ENCODE measurements around the gene SLC25A10. TPM values are rescaled to one million over a fixed set of nuclear protein-coding genes. Genes with fewer than 3 reads are reported as not detected.

The SLC25A10 gene
- polyA plus RNA-seq, 1 donor, result 42.2 TPM

- Histone ChIP-seq H3K36me3 (ENCODE audit: control insufficient read depth, insufficient read depth, low read length) (peaks cover 90% of the 10 kb centered on the region), H3K27me3 (ENCODE audit: control insufficient read depth, insufficient read depth, low read length) (no peaks in the 10 kb centered on the region), H3K4me1 (ENCODE audit: control insufficient read depth, insufficient read depth, low read length) (peaks cover 3% of the 10 kb centered on the region), H3K9me3 (ENCODE audit: control insufficient read depth, low read depth, low read length) (peaks cover 8% of the 10 kb centered on the region), H3K4me3 (ENCODE audit: low read length) (no peak overlapping the region), H3K27ac (ENCODE audit: low read length) (no peak overlapping the region)
- no peak for DNase-seq
- WGBS (ENCODE audit: insufficient coverage, low lambda C conversion rate), result no CpG with 5 or more reads among the region's 6 CpGs
Observed at GRCh38 chr17:81695211-81695610, 16.9 kb upstream of the SLC25A10 start.

DNA sequence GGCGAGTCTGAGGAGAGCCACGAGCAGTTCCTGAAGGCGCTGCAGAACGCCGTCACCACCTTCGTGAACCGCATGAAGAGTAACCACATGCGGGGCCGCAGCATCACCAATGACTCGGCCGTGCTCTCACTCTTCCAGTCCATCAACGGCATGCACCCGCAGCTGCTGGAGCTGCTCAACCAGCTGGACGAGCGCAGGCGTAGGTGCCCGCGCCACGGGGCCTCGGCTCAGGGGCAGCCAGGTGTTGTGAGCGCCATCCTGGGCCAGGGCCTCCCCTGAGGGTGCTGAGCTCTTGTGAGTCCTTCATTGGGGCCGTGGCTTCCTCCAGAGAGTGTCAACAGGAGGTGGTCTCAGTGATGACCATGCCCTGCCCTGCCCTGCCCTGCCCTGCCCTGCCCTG, 16.3 kb upstream of the SLC25A10 start:
- WGBS (ENCODE audit: insufficient coverage, low lambda C conversion rate), result no CpG with 5 or more reads among the region's 22 CpGs
- peaks cover 8% of the 10 kb centered on the region for H3K9me3 ChIP-seq (ENCODE audit: control insufficient read depth, low read depth, low read length)
- no peak for DNase-seq
- peaks cover 90% of the 10 kb centered on the region for H3K36me3 ChIP-seq (ENCODE audit: control insufficient read depth, insufficient read depth, low read length)
- H3K27ac ChIP-seq (ENCODE audit: low read length), result no peak overlapping the region
- no peak overlapping the region for H3K4me3 ChIP-seq (ENCODE audit: low read length)
- no peaks in the 10 kb centered on the region for H3K27me3 ChIP-seq (ENCODE audit: control insufficient read depth, insufficient read depth, low read length)
- H3K4me1 ChIP-seq (ENCODE audit: control insufficient read depth, insufficient read depth, low read length), result peaks cover 6% of the 10 kb centered on the region

DNA sequence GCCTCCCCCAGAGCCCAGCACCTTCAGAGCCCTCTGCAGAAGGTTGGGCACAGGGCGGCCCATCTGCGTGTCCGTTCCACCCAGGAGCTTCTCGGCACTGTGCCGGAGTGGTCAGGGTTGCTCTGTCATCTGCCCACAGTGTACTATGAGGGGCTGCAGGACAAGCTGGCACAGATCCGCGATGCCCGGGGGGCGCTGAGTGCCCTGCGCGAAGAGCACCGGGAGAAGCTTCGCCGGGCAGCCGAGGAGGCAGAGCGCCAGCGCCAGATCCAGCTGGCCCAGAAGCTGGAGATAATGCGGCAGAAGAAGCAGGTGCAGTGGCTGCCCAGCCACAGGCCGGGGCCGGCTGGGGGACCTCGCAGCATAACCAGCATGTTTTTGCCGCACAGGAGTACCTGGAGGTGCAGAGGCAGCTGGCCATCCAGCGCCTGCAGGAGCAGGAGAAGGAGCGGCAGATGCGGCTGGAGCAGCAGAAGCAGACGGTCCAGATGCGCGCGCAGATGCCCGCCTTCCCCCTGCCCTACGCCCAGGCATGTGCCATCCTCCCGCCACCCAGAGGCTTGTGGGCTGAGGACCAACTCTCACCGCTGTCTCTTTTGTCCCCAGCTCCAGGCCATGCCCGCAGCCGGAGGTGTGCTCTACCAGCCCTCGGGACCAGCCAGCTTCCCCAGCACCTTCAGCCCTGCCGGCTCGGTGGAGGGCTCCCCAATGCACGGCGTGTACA, 15.7 kb upstream of the SLC25A10 start:
- Histone ChIP-seq H3K36me3 (ENCODE audit: control insufficient read depth, insufficient read depth, low read length) (peaks cover 90% of the 10 kb centered on the region), H3K9me3 (ENCODE audit: control insufficient read depth, low read depth, low read length) (peaks cover 8% of the 10 kb centered on the region), H3K4me3 (ENCODE audit: low read length) (no peak overlapping the region), H3K27me3 (ENCODE audit: control insufficient read depth, insufficient read depth, low read length) (no peaks in the 10 kb centered on the region), H3K4me1 (ENCODE audit: control insufficient read depth, insufficient read depth, low read length) (peaks cover 12% of the 10 kb centered on the region), H3K27ac (ENCODE audit: low read length) (no peak overlapping the region)
- DNase-seq, result no peak
- no CpG with 5 or more reads among the region's 40 CpGs for WGBS (ENCODE audit: insufficient coverage, low lambda C conversion rate)

- 100% methylated on average over 1 of the region's 25 CpGs for WGBS (ENCODE audit: insufficient coverage, low lambda C conversion rate)
- peaks cover 16% of the 10 kb centered on the region for H3K4me1 ChIP-seq (ENCODE audit: control insufficient read depth, insufficient read depth, low read length)
- H3K9me3 ChIP-seq (ENCODE audit: control insufficient read depth, low read depth, low read length), result peaks cover 8% of the 10 kb centered on the region
- no peak overlapping the region for H3K4me3 ChIP-seq (ENCODE audit: low read length)
- H3K27me3 ChIP-seq (ENCODE audit: control insufficient read depth, insufficient read depth, low read length), result no peaks in the 10 kb centered on the region
- H3K27ac ChIP-seq (ENCODE audit: low read length), result no peak overlapping the region
- H3K36me3 ChIP-seq (ENCODE audit: control insufficient read depth, insufficient read depth, low read length), result peaks cover 85% of the 10 kb centered on the region
- DNase-seq, result no peak
Observed at GRCh38 chr17:81697261-81698044, 14.6 kb upstream of the SLC25A10 start.

- Histone ChIP-seq H3K9me3 (ENCODE audit: control insufficient read depth, low read depth, low read length) (peaks cover 9% of the 10 kb centered on the region), H3K4me1 (ENCODE audit: control insufficient read depth, insufficient read depth, low read length) (peaks cover 19% of the 10 kb centered on the region), H3K36me3 (ENCODE audit: control insufficient read depth, insufficient read depth, low read length) (peaks cover 64% of the 10 kb centered on the region), H3K27ac (ENCODE audit: low read length) (peak overlapping the region; percentile 98), H3K4me3 (ENCODE audit: low read length) (peak overlapping the region; percentile 100), H3K27me3 (ENCODE audit: control insufficient read depth, insufficient read depth, low read length) (no peaks in the 10 kb centered on the region)
- no peak for DNase-seq
- WGBS (ENCODE audit: insufficient coverage, low lambda C conversion rate), result no CpG with 5 or more reads among the region's 25 CpGs
Observed at GRCh38 chr17:81700353-81701287, 11.5 kb upstream of the SLC25A10 start.

DNA sequence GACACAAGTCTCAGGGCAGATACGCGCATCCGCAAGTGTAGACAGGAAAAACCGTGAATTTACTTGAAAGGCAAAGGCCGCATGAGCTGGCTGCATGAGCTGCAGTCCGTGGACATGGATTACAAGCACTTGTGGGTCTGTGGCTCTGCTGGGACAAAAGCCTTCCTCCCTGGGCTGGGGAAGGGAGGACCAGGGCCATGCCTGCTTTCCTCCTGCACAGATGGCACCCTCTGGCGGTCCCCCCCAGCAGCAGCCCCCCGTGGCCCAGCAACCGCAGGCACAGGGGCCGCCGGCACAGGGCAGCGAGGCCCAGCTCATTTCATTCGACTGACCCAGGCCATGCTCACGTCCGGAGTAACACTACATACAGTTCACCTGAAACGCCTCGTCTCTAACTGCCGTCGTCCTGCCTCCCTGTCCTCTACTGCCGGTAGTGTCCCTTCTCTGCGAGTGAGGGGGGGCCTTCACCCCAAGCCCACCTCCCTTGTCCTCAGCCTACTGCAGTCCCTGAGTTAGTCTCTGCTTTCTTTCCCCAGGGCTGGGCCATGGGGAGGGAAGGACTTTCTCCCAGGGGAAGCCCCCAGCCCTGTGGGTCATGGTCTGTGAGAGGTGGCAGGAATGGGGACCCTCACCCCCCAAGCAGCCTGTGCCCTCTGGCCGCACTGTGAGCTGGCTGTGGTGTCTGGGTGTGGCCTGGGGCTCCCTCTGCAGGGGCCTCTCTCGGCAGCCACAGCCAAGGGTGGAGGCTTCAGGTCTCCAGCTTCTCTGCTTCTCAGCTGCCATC, 10.6 kb upstream of the SLC25A10 start:
- DNase-seq, result peak; percentile 30 to 66
- no peaks in the 10 kb centered on the region for H3K27me3 ChIP-seq (ENCODE audit: control insufficient read depth, insufficient read depth, low read length)
- H3K27ac ChIP-seq (ENCODE audit: low read length), result peak overlapping the region; percentile 98
- 80% methylated on average over 1 of the region's 23 CpGs for WGBS (ENCODE audit: insufficient coverage, low lambda C conversion rate)
- peak overlapping the region; percentile 100 for H3K4me3 ChIP-seq (ENCODE audit: low read length)
- H3K36me3 ChIP-seq (ENCODE audit: control insufficient read depth, insufficient read depth, low read length), result peaks cover 63% of the 10 kb centered on the region
- H3K9me3 ChIP-seq (ENCODE audit: control insufficient read depth, low read depth, low read length), result peaks cover 7% of the 10 kb centered on the region
- H3K4me1 ChIP-seq (ENCODE audit: control insufficient read depth, insufficient read depth, low read length), result peaks cover 19% of the 10 kb centered on the region

DNA sequence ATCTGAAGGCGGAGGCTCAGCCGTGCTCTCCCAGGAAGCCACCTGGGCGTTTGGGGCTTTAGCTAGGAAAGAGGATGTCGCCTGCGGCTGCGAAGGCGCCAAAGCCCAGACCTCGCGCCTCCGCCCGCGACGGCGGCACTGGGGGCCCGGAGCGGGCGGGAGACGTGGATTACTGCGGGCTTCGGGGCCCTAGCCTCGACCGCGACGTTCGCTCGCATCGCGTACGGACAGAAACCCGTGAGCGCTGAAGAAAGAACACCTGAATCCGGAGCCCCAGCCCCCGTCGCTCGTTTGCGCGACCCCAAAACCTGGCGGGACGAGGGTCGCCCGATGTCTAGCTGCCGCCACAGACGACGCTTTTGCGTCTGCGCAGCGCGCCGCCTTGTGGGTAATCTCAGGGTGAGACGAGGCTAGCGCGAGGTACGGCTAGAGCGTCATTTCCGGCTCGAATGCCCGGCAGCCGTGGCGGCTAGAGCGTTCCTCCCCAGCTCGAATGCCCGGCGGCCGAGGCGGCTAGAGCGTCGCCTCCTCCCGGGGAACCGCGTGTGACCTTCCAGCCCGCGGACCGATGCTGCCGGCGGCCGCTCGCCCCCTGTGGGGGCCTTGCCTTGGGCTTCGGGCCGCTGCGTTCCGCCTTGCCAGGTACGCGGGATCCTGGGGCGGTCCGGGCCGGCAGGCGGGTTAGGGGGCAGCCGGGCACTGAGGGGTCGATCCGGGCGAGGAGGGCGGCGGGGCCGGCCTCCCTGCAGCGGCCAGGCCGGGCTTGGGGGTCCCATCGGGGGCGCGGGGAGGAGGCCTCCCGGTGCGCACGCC, 8.9 kb upstream of the SLC25A10 start, which contains the start of gene MRPL12:
Gene MRPL12 (plus strand): TSS at position 434 of the 813 bp plus-strand sequence. CDS start 135 bp downstream, at position 569.
- DNase-seq, result peak; percentile 92 to 95
- peak within 1 kb of the TSS; percentile 98 for H3K27ac ChIP-seq (ENCODE audit: low read length)
- peaks cover 4% of the 10 kb centered on the region for H3K9me3 ChIP-seq (ENCODE audit: control insufficient read depth, low read depth, low read length)
- H3K4me1 ChIP-seq (ENCODE audit: control insufficient read depth, insufficient read depth, low read length), result peaks cover 19% of the 10 kb centered on the region
- peaks cover 63% of the 10 kb centered on the region for H3K36me3 ChIP-seq (ENCODE audit: control insufficient read depth, insufficient read depth, low read length)
- no peaks in the 10 kb centered on the region for H3K27me3 ChIP-seq (ENCODE audit: control insufficient read depth, insufficient read depth, low read length)
- no CpG with 5 or more reads among the region's 102 CpGs for WGBS (ENCODE audit: insufficient coverage, low lambda C conversion rate)
- peak within 1 kb of the TSS; percentile 100 for H3K4me3 ChIP-seq (ENCODE audit: low read length)

GRCh38 chr17:81703747-81704654, 8.1 kb upstream of the SLC25A10 start:
- Histone ChIP-seq H3K27me3 (ENCODE audit: control insufficient read depth, insufficient read depth, low read length) (no peaks in the 10 kb centered on the region), H3K27ac (ENCODE audit: low read length) (no peak overlapping the region), H3K4me3 (ENCODE audit: low read length) (peak overlapping the region; percentile 100), H3K9me3 (ENCODE audit: control insufficient read depth, low read depth, low read length) (peaks cover 4% of the 10 kb centered on the region), H3K4me1 (ENCODE audit: control insufficient read depth, insufficient read depth, low read length) (peaks cover 19% of the 10 kb centered on the region), H3K36me3 (ENCODE audit: control insufficient read depth, insufficient read depth, low read length) (peaks cover 60% of the 10 kb centered on the region)
- WGBS (ENCODE audit: insufficient coverage, low lambda C conversion rate), result no CpG with 5 or more reads among the region's 27 CpGs
- no peak for DNase-seq

Measured in large intestine (tissue), 3 donors.